HEK293T (cell line): ENCODE results near the gene VRK1.

Experiments
- ARNT ChIP-seq: fragments of 450-650 bp; IDR thresholded peaks from 2 replicates; pipeline ENCODE4 v1.6.1; 2017; ENCODE audit warnings: mild to moderate bottlenecking
- BHLHE40 ChIP-seq: fragments of 450-650 bp; IDR thresholded peaks from 2 replicates; pipeline ENCODE4 v1.6.1; 2016; ENCODE audit warnings: mild to moderate bottlenecking, moderate library complexity, borderline replicate concordance
- CTBP1 ChIP-seq: fragments of 450-650 bp; IDR thresholded peaks from 2 replicates; pipeline ENCODE4 v1.6.1; 2016; ENCODE audit warnings: borderline replicate concordance
- ELF4 ChIP-seq: fragments of 450-650 bp; IDR thresholded peaks from 2 replicates; pipeline ENCODE4 v1.6.1; 2017; ENCODE audit warnings: antibody characterized with exemption
- FOXA1 ChIP-seq: fragments of 450-650 bp; IDR thresholded peaks from 2 replicates; pipeline ENCODE4 v1.6.1; 2016; ENCODE audit warnings: mild to moderate bottlenecking
- FOXK2 ChIP-seq: fragments of 450-650 bp; IDR thresholded peaks from 2 replicates; pipeline ENCODE4 v1.6.1; 2016; ENCODE audit warnings: mild to moderate bottlenecking
- FOXM1 ChIP-seq: fragments of 450-650 bp; IDR thresholded peaks from 2 replicates; pipeline ENCODE4 v1.6.1; 2017; ENCODE audit warnings: mild to moderate bottlenecking, borderline replicate concordance
- HDGF ChIP-seq: fragments of 450-650 bp; IDR thresholded peaks from 2 replicates; pipeline ENCODE4 v1.6.1; 2017; ENCODE audit warnings: antibody characterized with exemption, borderline replicate concordance
- L3MBTL2 ChIP-seq: fragments of 450-650 bp; conservative IDR thresholded peaks from 2 replicates; pipeline ENCODE4 v1.6.1; 2016; ENCODE audit warnings: mild to moderate bottlenecking
- NFRKB ChIP-seq: fragments of 450-650 bp; IDR thresholded peaks from 2 replicates; pipeline ENCODE4 v1.6.1; 2016; ENCODE audit warnings: mild to moderate bottlenecking, moderate library complexity
- PKNOX1 ChIP-seq: fragments of 450-650 bp; IDR thresholded peaks from 2 replicates; pipeline ENCODE4 v1.6.1; 2016
- SP1 ChIP-seq: fragments of 450-650 bp; IDR thresholded peaks from 2 replicates; pipeline ENCODE4 v1.6.1; 2017
- TARDBP ChIP-seq: fragments of 450-650 bp; IDR thresholded peaks from 2 replicates; pipeline ENCODE4 v1.6.1; 2016
- ZNF384 ChIP-seq: fragments of 450-650 bp; IDR thresholded peaks from 2 replicates; pipeline ENCODE4 v1.6.1; 2016

- TF ChIP-seq FOXK2, result no peak
- no peak for TF ChIP-seq FOXM1
- no peak for TF ChIP-seq SP1
- TF ChIP-seq NFRKB, result no peak
- no peak for TF ChIP-seq TARDBP
- TF ChIP-seq BHLHE40, result no peak
- TF ChIP-seq ARNT, result no peak
- no peak for TF ChIP-seq PKNOX1
- TF ChIP-seq HDGF, result no peak
- no peak for TF ChIP-seq ELF4
- no peak for TF ChIP-seq ZNF384
- no peak for TF ChIP-seq L3MBTL2
- no peak for TF ChIP-seq FOXA1
- TF ChIP-seq CTBP1, result no peak
These were observed 122.8 kb downstream of the VRK1 start for GRCh38 chr14:96920023-96920422.
